Kidney (tissue), 14 donors: ENCODE measurements around the gene CSNK1D. TPM values are rescaled to one million over a fixed set of nuclear protein-coding genes. Genes with fewer than 3 reads are reported as not detected.

Experiments used
- DNase-seq, 5 donors: peaks; one replicate each; pipeline ENCODE4 v3.0.0-alpha.2; 2013 to 2020
- FAIRE-seq: peaks from 2 replicates; lab custom pipeline; 2012; peaks lifted over from hg19 to GRCh38; lab: Jason Lieb, UNC
- H3K27ac ChIP-seq, 2 donors: one replicate each; pipeline ENCODE4 v1.7.0; 2013; ENCODE audit warnings: low read depth in 2 of 2, low read length in 2 of 2, inconsistent platforms in 1 of 2
- H3K27me3 ChIP-seq: one replicate; pipeline ENCODE4 v1.7.1; 2013; ENCODE audit warnings: low read length, inconsistent platforms; ENCODE audit not compliant: control insufficient read depth, insufficient read depth
- H3K36me3 ChIP-seq, 3 donors: one replicate each; pipeline versions ENCODE4 v1.7.0 to v1.7.1; 2013; ENCODE audit warnings: low read length in 3 of 3, control low read depth in 1 of 3, inconsistent platforms in 1 of 3; ENCODE audit not compliant: insufficient read depth in 3 of 3, control insufficient read depth in 2 of 3
- H3K4me1 ChIP-seq, 3 donors: one replicate each; pipeline versions ENCODE4 v1.7.0 to v1.7.1; 2013; ENCODE audit warnings: low read length in 3 of 3, inconsistent platforms in 1 of 3, low read depth in 1 of 3; ENCODE audit not compliant: control insufficient read depth in 2 of 3, insufficient read depth in 2 of 3
- H3K4me3 ChIP-seq, 3 donors: one replicate each; pipeline versions ENCODE4 v1.7.0 to v1.8.1; 2013; ENCODE audit warnings: low read length in 3 of 3, control low read depth in 1 of 3, inconsistent platforms in 1 of 3
- H3K9ac ChIP-seq, 3 donors: one replicate each; pipeline versions ENCODE4 v1.7.0 to v1.7.1; 2013; ENCODE audit warnings: low read length in 3 of 3, control low read depth in 1 of 3, inconsistent platforms in 1 of 3
- H3K9me3 ChIP-seq, 3 donors: one replicate each; pipeline versions ENCODE4 v1.7.0 to v1.7.1; 2013; ENCODE audit warnings: low read length in 3 of 3, control low read depth in 1 of 3, inconsistent platforms in 1 of 3; ENCODE audit not compliant: control insufficient read depth in 2 of 3, insufficient read depth in 1 of 3
- CTCF ChIP-seq: IDR thresholded peaks from 3 replicates; pipeline ENCODE4 v1.5.1; 2012; ENCODE audit warnings: mild to moderate bottlenecking, moderate library complexity, borderline replicate concordance; ENCODE audit not compliant: insufficient read depth; ENCODE audit errors: extremely low read depth
- intact Hi-C: fragments of 100-400 bp; cut with DNase I; formaldehyde crosslinking; loops from one replicate; pipeline ENCODE4 v1.11.1; 2022
- polyA plus RNA-seq: library from polyadenylated mRNA; stranded (reverse); fragments of 350-450 nt; fragmentation: Illumina TruSeq; extraction: RNeasy Lipid Tissue Mini Kit (QIAGEN cat#74804); gene quantifications from one replicate; pipeline ENCODE4 v1.2.3, GENCODE V29; 2014; ENCODE audit warnings: low read depth, low replicate concordance; ENCODE audit not compliant: insufficient read depth
- total RNA-seq: library from RNA; stranded (reverse); fragmentation: NEBNext Ultra II Directional; extraction: Animal tissue kit (Norgen Biotek cat#: 25700); gene quantifications from one replicate; pipeline ENCODE4 v1.2.1, GENCODE V29; 2021
- donor health status: control.
- donor health status: control.
- donor health status: control.
- donor health status: control.
- donor health status: control.
- donor health status: DM: yes; HTN: yes; CAD: no.
- donor health status: Normal renal cell carcinoma (clear cell type).

Gene CSNK1D
- total and polyA plus RNA-seq, 2 donors from 2014 or later = 69.7 to 160 TPM

DNA sequence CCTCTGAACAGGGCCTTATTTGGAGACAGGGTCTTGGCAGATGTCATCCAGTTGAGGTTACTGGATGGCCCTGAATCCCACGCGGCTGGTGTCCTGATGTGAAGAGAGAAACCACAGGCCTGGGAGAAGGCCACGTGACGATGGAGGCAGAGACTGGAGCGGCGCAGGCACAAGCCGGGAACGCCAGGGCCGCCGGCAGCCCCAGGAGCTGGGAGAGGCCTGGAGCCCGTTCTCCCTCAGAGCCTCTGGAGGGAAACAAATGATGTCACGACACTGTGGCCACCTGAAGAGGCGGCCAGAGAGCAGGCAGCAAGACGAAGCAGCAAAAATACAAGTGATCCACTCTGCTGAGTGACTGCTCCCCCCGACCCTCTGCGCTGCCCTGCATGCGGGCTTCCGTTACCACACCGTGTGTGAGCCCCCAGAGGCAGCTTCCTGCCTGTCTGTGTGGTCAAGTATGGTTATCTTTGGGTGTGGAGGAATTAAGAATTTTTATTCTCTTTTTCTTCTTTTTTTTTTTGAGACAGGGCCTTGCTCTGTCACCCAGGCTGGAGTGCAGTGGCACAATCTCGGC is 32.3 kb upstream of the CSNK1D start:
- no peak overlapping the region for H3K27ac ChIP-seq
- H3K4me3 ChIP-seq = no peak overlapping the region
- H3K9ac ChIP-seq = no peak overlapping the region
- DNase-seq (no peak), FAIRE-seq (no peak)
- TF ChIP-seq CTCF = no peak
- peaks cover 0 to 9% (median 0%) of the 10 kb centered on the region in 3 donors for H3K4me1 ChIP-seq
- H3K36me3 ChIP-seq = no peaks in the 10 kb centered on the region
- H3K27me3 ChIP-seq = no peaks in the 10 kb centered on the region
- intact Hi-C loops = no loop called here
- no peaks in the 10 kb centered on the region for H3K9me3 ChIP-seq

- Histone ChIP-seq H3K27me3 (no peaks in the 10 kb centered on the region), H3K9ac (no peak overlapping the region), H3K9me3 (no peaks in the 10 kb centered on the region), H3K4me3 (no peak overlapping the region), H3K27ac (no peak overlapping the region), H3K36me3 (no peaks in the 10 kb centered on the region), H3K4me1 (peaks cover 0 to 10% (median 0%) of the 10 kb centered on the region in 3 donors)
- intact Hi-C loops = no loop called here
- peak in 2 of 5 donors; percentile 53 to 54 for DNase-seq
- FAIRE-seq = no peak
- TF ChIP-seq CTCF = no peak
These were observed 31.6 kb upstream of the CSNK1D start for GRCh38 chr17:82304826-82305726.

DNA sequence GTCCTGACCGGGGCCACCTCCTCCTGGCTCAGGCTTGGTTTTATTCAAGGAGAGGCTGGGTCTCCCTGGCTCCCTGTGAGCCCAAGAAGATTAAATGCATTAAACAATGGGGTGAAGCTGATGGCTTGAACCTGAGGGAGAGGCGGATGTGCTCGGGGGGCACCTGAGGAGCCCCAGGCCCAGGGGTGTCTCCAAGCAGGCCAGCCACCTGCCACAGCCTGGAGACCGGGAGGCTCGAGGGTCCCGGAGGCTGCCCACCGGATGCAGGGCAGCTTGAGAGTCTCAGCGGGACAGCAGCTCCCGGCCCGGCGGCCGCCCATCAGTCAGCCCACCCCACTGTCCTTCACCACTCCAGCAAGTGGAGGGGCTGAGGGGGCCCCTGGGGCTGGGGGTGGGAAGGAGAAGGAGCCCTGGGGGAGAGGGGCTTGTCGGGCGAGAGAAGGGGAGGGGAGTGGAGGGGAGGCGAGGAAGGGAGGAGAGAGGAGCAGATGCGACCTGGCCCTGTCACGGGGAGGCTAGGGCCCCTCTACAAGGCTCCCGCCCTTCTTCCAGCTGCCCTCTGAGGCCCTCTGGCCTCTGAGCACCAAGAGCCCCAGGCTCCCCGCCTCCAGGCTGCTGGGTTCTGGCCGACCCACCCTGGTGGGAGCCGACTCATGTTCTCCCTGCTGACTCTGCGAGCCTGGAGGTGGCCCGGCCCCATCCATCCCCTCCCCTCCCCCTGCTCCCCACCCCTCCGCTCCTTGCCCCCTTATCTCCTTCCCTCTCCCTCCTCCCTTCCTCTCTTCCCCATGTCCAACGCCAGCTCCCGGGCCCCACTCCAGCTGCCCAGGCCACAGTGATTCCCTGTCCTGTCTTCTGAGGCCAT is 30.7 kb upstream of the CSNK1D start:
- H3K9me3 ChIP-seq = no peaks in the 10 kb centered on the region
- intact Hi-C loops = no loop called here
- H3K4me3 ChIP-seq = no peak overlapping the region
- no peaks in the 10 kb centered on the region for H3K27me3 ChIP-seq
- H3K9ac ChIP-seq = no peak overlapping the region
- no peak for TF ChIP-seq CTCF
- peaks cover 0 to 12% (median 0%) of the 10 kb centered on the region in 3 donors for H3K4me1 ChIP-seq
- H3K36me3 ChIP-seq = no peaks in the 10 kb centered on the region
- peak in 2 of 5 donors; percentile 59 to 86 for DNase-seq
- FAIRE-seq = no peak
- H3K27ac ChIP-seq = no peak overlapping the region
